Activated CD4-positive, alpha-beta T cell treated with anti-CD3 and anti-CD28 coated beads, Interleukin-10, Interleukin-2, amounts not matched to agents 100 ng/mL and 50 ng/mL, durations not matched to agents 16 hours and 8 hours (primary cell): Measurements from ENCODE around the gene TMUB2.
A peak's percentile ranks its signal among the peaks of the same experiment; 100 is the strongest.

Source experiments
- DNase-seq: peaks from one replicate; pipeline ENCODE4 v3.0.0-alpha.2; 2020

TMUB2 gene

GRCh38 chr17:44203731-44204440 lies 17.1 kb downstream of the TMUB2 start:
- DNase-seq: peak; percentile 77

- no peak for DNase-seq
Measured at GRCh38 chr17:44204441-44204882, 17.7 kb downstream of the TMUB2 start.

- no peak for DNase-seq
Measured at GRCh38 chr17:44205962-44206824, 19.4 kb downstream of the TMUB2 start.

- DNase-seq: no peak
Measured at GRCh38 chr17:44206825-44207155, 20.0 kb downstream of the TMUB2 start.

- no peak for DNase-seq
Measured at GRCh38 chr17:44207319-44207718, 20.5 kb downstream of the TMUB2 start.

GRCh38 chr17:44207743-44208142 lies 21.0 kb downstream of the TMUB2 start:
- no peak for DNase-seq

- peak; percentile 63 for DNase-seq
Measured at GRCh38 chr17:44209786-44210341, 23.1 kb downstream of the TMUB2 start.

GRCh38 chr17:44210342-44211192 lies 23.8 kb downstream of the TMUB2 start:
- peak; percentile 95 for DNase-seq

GRCh38 chr17:44211281-44212265 lies 24.8 kb downstream of the TMUB2 start:
- DNase-seq: no peak

GRCh38 chr17:44212507-44213402 lies 26.0 kb downstream of the TMUB2 start:
- no peak for DNase-seq

GRCh38 chr17:44213403-44214229 lies 26.8 kb downstream of the TMUB2 start:
- DNase-seq: no peak

- no peak for DNase-seq
Measured at GRCh38 chr17:44214230-44214494, 27.4 kb downstream of the TMUB2 start.

- no peak for DNase-seq
Measured at GRCh38 chr17:44214896-44215295, 28.1 kb downstream of the TMUB2 start.

- DNase-seq: peak; percentile 80
Measured at GRCh38 chr17:44216173-44216572, 29.4 kb downstream of the TMUB2 start.

GRCh38 chr17:44216694-44217093 lies 29.9 kb downstream of the TMUB2 start:
- DNase-seq: peak; percentile 65

- no peak for DNase-seq
Measured at GRCh38 chr17:44217738-44218343, 31.1 kb downstream of the TMUB2 start.

- DNase-seq: peak; percentile 93
Measured at GRCh38 chr17:44218344-44219107, 31.8 kb downstream of the TMUB2 start.

GRCh38 chr17:44219108-44219615 lies 32.4 kb downstream of the TMUB2 start:
- peak; percentile 79 for DNase-seq
